ENCODE data around the gene DLGAP4.

Gene DLGAP4

DNA sequence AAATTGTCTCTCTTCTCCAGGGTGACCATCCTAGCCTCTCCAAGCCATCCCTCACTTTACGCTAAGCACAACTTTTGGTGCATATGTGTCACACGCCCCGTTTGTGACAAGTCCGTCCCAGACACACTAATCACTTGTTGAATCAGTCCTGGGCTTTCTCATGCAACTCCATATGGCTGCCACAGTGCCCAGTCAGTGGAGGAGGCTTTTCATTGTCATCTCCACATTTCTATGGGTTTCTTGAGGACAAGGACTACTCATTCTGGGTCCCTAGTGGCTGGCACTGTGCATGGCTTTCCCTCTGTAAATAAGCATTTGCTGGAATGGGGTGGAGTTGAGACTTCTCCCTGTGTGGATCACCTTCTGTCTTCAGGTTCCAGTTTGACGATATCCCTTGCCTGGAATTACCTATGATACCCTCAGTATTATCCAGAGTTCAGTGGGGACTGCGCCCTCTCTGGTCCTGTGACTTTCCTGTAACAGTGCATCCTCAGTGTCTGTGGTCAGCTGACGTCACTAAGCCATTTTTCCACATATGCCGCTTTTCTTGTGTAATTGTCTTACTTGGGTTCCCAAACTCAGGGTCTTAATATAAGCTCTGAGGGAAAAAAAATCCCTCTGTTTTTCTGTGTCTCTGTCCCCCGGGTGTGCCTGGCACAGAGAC lies 175.4 kb downstream of the DLGAP4 start:
- Histone ChIP-seq H3K4me3 (peak overlapping the region; percentile 22), H3K27ac (peak overlapping the region; percentile 60 to 77)
- TF ChIP-seq, protein P1, sequence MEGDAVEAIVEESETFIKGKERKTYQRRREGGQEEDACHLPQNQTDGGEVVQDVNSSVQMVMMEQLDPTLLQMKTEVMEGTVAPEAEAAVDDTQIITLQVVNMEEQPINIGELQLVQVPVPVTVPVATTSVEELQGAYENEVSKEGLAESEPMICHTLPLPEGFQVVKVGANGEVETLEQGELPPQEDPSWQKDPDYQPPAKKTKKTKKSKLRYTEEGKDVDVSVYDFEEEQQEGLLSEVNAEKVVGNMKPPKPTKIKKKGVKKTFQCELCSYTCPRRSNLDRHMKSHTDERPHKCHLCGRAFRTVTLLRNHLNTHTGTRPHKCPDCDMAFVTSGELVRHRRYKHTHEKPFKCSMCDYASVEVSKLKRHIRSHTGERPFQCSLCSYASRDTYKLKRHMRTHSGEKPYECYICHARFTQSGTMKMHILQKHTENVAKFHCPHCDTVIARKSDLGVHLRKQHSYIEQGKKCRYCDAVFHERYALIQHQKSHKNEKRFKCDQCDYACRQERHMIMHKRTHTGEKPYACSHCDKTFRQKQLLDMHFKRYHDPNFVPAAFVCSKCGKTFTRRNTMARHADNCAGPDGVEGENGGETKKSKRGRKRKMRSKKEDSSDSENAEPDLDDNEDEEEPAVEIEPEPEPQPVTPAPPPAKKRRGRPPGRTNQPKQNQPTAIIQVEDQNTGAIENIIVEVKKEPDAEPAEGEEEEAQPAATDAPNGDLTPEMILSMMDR (IDR thresholded peaks at IDR 0.05), result no peak
- DNase-seq (ENCODE audit: low spot score), result no peak

DNA sequence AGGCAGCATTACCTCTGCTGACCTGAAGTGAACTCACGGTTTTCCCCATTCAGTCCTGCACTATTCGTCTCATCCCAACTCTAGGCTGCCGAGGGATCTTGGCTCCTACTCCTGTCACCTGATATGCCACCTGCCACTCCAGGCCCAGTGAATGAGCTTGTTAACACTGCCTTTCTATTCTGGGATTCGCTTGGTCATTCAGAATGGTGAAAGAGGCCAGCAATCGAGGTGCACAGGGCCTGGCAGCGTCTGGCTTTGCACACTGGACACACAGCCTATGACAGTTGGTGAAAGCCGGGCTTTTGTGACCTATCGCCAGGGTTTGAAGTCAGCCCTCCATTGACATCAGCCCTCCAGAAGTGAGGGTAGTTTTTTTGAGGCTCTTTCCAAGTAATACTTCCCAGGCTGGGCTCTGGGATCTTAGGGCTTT lies 175.9 kb downstream of the DLGAP4 start:
- H3K4me3 ChIP-seq, result peak overlapping the region; percentile 22
- DNase-seq (ENCODE audit: low spot score), result no peak
- TF ChIP-seq, protein P1 (IDR thresholded peaks at IDR 0.05), result no peak
- peak overlapping the region; percentile 60 to 77 for H3K27ac ChIP-seq

DNA sequence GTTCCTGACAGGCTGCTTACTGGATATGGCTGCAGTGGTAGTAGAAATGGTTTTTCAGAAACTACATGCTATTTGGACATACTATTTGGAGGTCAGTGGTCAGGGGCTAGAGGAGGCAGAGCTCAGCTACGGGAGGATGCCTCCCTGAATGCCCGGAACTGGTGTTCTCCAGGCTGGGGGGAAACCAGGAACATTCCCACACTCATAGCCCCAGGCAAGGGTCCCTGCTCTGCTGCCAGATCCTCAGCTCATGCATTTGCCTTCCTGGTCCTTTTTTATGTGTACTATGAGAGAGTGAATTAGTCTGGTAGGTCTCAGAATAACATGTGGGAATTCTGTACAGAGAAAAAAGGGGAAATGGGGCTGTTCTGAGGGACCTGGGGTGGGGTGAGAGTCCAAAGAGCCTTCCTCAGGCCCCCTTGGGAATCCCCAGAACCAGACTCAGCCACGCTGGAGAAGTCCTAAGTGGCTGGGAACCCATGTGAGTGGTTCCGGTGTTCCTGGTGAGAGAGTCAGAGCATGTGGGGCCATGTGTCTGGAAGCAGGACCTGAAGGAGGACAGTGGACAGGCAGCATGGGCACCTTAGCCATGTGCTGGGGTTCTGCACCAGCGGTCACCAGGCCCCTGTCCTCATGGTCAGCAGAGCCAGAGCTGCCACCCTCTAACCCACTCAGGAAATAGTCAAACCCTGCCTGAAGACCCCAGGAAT lies 177.2 kb downstream of the DLGAP4 start:
- Histone ChIP-seq H3K4me3 (peak overlapping the region; percentile 18), H3K27ac (peak overlapping the region; percentile 60 to 77)
- TF ChIP-seq, protein P1 (IDR thresholded peaks at IDR 0.05), result no peak
- DNase-seq (ENCODE audit: low spot score), result no peak

DNA sequence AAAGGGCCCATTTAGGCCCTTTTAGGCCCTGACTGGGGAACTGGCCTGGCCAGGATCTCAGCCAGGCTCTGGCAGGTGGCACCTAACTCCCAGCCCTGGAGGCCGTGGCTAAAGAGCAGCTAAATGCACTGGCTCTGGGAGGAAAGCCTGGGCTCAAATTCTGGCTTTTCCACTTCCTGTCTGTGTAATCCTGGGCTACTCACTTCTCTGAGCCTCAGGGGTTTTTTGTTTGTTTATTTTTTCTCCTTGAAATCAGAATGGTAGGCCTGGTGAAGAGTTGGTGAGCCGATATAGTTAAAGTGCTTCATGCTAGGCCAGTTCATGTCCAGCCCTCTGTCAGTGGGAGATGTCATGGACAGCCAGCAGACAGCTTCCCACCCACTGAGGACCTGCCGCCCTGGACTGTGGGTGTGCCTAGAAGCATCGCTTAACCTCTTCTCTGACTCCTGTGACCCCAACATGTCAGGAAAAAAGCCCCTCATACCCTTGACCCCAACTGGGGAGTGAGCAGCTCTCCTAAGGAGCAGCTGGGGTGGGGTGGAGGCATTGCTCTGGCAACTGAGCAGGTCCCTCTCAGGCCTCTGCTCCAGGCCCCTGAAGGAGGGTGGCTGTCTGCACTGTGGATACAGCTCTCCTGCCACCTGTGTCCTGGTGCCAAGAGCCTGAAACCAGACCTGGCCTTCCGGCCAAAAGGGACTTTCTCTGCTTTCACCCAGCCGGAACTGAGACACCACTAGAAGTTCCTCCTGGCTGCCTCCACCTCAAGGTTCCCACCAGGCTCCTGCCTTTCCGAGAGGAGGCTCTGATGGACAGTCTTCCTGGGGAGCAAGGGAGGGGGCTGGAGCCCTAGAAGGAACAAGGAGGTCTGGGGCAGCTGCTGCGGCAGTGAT lies 178.0 kb downstream of the DLGAP4 start:
- H3K27ac ChIP-seq, result peak overlapping the region; percentile 60 to 77
- TF ChIP-seq, protein P1 (IDR thresholded peaks at IDR 0.05), result no peak
- DNase-seq (ENCODE audit: low spot score), result no peak
- H3K4me3 ChIP-seq, result peak overlapping the region; percentile 18

DNA sequence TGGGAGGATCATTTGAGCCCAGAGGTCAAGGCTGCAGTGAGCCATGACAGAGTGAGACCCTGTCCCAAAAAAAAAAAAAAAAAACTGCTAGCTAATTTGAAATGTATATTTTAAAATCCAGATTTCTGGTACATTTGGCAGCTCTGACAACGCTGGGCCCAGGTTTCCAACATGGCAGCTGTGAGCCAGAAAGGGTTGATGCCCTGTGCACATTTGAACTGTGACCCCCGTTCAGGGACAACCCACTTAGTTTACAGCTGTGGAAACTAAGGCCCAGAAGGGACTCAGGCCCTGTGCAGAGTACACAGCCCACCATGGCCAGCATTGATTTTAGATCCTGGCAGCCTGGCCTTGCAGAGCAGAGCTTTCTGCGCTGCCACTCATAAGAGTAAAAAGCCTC lies 179.1 kb downstream of the DLGAP4 start:
- no peak for DNase-seq (ENCODE audit: low spot score)
- H3K27ac ChIP-seq, result peak overlapping the region in 1 of 2 donors; percentile 21
- H3K4me3 ChIP-seq, result no peak overlapping the region
- TF ChIP-seq, protein P1 (IDR thresholded peaks at IDR 0.05), result no peak

DNA sequence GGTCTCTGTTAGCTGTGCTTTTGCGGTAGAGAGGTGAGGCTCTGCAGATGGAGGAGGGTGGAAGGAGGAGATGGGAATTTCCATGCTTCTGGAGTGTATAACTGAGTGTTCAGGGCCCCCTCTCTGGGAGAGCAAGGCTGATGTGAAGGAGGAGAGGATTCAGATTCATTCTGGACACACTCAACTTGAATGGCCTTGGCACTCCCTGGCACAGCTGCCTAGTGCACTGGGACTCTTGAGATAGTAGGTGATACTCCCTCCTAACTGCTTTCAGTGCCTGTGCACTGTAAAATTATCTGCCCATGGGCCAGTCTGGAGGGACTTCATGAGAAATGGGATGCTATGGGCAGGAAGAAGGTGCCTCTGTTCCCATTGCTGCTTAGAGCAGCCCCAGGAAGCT lies 180.9 kb downstream of the DLGAP4 start:
- no peak for DNase-seq (ENCODE audit: low spot score)
- H3K4me3 ChIP-seq, result no peak overlapping the region
- TF ChIP-seq, protein P1 (IDR thresholded peaks at IDR 0.05), result no peak
- H3K27ac ChIP-seq, result peak overlapping the region; percentile 12 to 25
